HUDEP-2 (cell line): Measurements from ENCODE around the gene TGFBRAP1.

Source experiments
- DNase-seq, 76 experiments: peaks; one replicate each; lab custom pipeline; 2025; ENCODE audit not compliant: unreplicated experiment in 76 of 76; lab: John Stamatoyannopoulos, UW

The TGFBRAP1 gene

GRCh38 chr2:105329561-105330495 lies at the start of gene TGFBRAP1:
TSS of gene TGFBRAP1 (minus strand) at chr2:105329735. CDS start at chr2:105308301, 21,434 bp downstream.
- DNase-seq: peak in 43 of 76 experiments; percentile 7 to 70 (median 30)

GRCh38 chr2:105378921-105379383 lies 49.4 kb upstream of the TGFBRAP1 start:
- DNase-seq: no peak

- DNase-seq: no peak
These were observed 48.8 kb upstream of the TGFBRAP1 start for GRCh38 chr2:105378276-105378840.

GRCh38 chr2:105377871-105378270 lies 48.3 kb upstream of the TGFBRAP1 start:
- peak in 1 of 76 experiments; percentile 6 for DNase-seq

GRCh38 chr2:105376789-105377240 lies 47.3 kb upstream of the TGFBRAP1 start:
- DNase-seq: no peak

GRCh38 chr2:105376010-105376409 lies 46.5 kb upstream of the TGFBRAP1 start:
- no peak for DNase-seq

- no peak for DNase-seq
These were observed 45.5 kb upstream of the TGFBRAP1 start for GRCh38 chr2:105375001-105375561.

GRCh38 chr2:105373895-105374401 lies 44.4 kb upstream of the TGFBRAP1 start:
- DNase-seq: no peak

GRCh38 chr2:105373344-105373781 lies 43.8 kb upstream of the TGFBRAP1 start:
- DNase-seq: no peak

GRCh38 chr2:105371810-105372209 lies 42.3 kb upstream of the TGFBRAP1 start:
- no peak for DNase-seq

GRCh38 chr2:105371156-105371555 lies 41.6 kb upstream of the TGFBRAP1 start:
- no peak for DNase-seq

- peak in 74 of 76 experiments; percentile 10 to 87 (median 74) for DNase-seq
These were observed 40.5 kb upstream of the TGFBRAP1 start for GRCh38 chr2:105369777-105370690.

- DNase-seq: no peak
These were observed 39.3 kb upstream of the TGFBRAP1 start for GRCh38 chr2:105368759-105369408.

GRCh38 chr2:105365206-105365605 lies 35.7 kb upstream of the TGFBRAP1 start:
- no peak for DNase-seq

GRCh38 chr2:105364436-105365139 lies 35.1 kb upstream of the TGFBRAP1 start:
- DNase-seq: no peak

- DNase-seq: no peak
These were observed 33.5 kb upstream of the TGFBRAP1 start for GRCh38 chr2:105362862-105363591.

- no peak for DNase-seq
These were observed 31.8 kb upstream of the TGFBRAP1 start for GRCh38 chr2:105361102-105361889.
